HL-60 (cell line): ENCODE measurements around the gene CASP8.

ENCODE experiments used
- GABPA ChIP-seq: IDR thresholded peaks from 2 replicates; pipeline ENCODE4 v1.6.1; 2012; ENCODE audit warnings: low read depth
- POLR2AphosphoS5 ChIP-seq: IDR thresholded peaks from 2 replicates; pipeline ENCODE4 v1.6.1; 2012; ENCODE audit warnings: low read depth
- TF ChIP-seq, protein P1 (sequence below): IDR thresholded peaks from one replicate; pipeline ENCODE4 v1.5.1; 2011; ENCODE audit warnings: low read length, control low read depth, inconsistent platforms; ENCODE audit not compliant: insufficient read depth

GRCh38 chr2:201228912-201229290 is 31.4 kb upstream of the CASP8 start:
- TF ChIP-seq, protein P1, sequence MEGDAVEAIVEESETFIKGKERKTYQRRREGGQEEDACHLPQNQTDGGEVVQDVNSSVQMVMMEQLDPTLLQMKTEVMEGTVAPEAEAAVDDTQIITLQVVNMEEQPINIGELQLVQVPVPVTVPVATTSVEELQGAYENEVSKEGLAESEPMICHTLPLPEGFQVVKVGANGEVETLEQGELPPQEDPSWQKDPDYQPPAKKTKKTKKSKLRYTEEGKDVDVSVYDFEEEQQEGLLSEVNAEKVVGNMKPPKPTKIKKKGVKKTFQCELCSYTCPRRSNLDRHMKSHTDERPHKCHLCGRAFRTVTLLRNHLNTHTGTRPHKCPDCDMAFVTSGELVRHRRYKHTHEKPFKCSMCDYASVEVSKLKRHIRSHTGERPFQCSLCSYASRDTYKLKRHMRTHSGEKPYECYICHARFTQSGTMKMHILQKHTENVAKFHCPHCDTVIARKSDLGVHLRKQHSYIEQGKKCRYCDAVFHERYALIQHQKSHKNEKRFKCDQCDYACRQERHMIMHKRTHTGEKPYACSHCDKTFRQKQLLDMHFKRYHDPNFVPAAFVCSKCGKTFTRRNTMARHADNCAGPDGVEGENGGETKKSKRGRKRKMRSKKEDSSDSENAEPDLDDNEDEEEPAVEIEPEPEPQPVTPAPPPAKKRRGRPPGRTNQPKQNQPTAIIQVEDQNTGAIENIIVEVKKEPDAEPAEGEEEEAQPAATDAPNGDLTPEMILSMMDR: no peak
- TF ChIP-seq GABPA (no peak), POLR2AphosphoS5 (no peak)
